PC-9 (cell line): ENCODE data around the gene PTPRR.

ENCODE experiments used
- EZH2 ChIP-seq: fragments of 200-600 bp; sonication (generic); IDR thresholded peaks from 2 replicates; pipeline ENCODE4 v1.8.0; 2017; ENCODE audit warnings: antibody characterized with exemption, low read depth
- TF ChIP-seq, protein P1 (sequence below): fragments of 200-600 bp; sonication (generic); conservative IDR thresholded peaks from 2 replicates; pipeline ENCODE4 v1.6.1; 2017; ENCODE audit warnings: mixed run types, antibody characterized with exemption, mild to moderate bottlenecking, moderate library complexity

DNA sequence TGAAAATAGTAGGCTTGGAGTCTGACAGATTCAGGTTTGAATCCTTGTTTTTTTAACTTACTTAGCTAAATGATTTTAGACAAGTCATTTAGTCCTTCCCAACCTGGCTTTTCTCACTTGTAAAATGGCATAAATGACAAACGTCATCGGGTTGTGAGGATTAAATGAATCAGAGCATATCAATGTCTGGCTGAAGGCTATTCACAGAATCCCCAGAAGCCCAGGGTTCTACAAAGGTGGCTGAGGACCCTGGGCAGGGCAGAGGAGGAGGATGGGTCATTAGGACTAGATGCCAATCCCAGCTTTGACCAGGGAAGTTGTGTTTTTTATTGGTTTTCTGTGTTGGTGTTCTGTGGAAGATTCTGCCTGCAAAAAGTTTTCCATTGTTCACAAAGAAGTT, 275.7 kb downstream of the PTPRR start:
- TF ChIP-seq EZH2, result no peak
- TF ChIP-seq, protein P1, sequence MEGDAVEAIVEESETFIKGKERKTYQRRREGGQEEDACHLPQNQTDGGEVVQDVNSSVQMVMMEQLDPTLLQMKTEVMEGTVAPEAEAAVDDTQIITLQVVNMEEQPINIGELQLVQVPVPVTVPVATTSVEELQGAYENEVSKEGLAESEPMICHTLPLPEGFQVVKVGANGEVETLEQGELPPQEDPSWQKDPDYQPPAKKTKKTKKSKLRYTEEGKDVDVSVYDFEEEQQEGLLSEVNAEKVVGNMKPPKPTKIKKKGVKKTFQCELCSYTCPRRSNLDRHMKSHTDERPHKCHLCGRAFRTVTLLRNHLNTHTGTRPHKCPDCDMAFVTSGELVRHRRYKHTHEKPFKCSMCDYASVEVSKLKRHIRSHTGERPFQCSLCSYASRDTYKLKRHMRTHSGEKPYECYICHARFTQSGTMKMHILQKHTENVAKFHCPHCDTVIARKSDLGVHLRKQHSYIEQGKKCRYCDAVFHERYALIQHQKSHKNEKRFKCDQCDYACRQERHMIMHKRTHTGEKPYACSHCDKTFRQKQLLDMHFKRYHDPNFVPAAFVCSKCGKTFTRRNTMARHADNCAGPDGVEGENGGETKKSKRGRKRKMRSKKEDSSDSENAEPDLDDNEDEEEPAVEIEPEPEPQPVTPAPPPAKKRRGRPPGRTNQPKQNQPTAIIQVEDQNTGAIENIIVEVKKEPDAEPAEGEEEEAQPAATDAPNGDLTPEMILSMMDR, result no peak
